Dermis microvascular lymphatic vessel endothelial cell (primary cell): ENCODE measurements around the gene INA. TPM values are rescaled to one million over a fixed set of nuclear protein-coding genes. Genes with fewer than 3 reads are reported as not detected.

ENCODE experiments used
- total RNA-seq: library from RNA; depleted of rRNA; stranded (reverse); fragments of >200 nt; gene quantifications from 2 replicates; pipeline ENCODE4 v1.2.1, GENCODE V29; 2014

The INA gene
- total RNA-seq, 1 donor from 2014 or later: 0.13 TPM

Other genes with a start within 250 kb of the INA start
- 38.6 and 48.8 TPM in 2 replicates for gene NT5C2, start 83.9 kb upstream of the INA start, total RNA-seq
- gene RPEL1, start 31.3 kb upstream of the INA start, total RNA-seq: 0.13 TPM in 2 replicates
- gene PCGF6, start 74.0 kb downstream of the INA start, total RNA-seq: 9.2 TPM in 2 replicates
- gene TAF5, start 90.8 kb downstream of the INA start, total RNA-seq: 4.4 TPM in 2 replicates
- gene ATP5MK, start 119.3 kb downstream of the INA start, total RNA-seq: 140 and 201 TPM in 2 replicates
- gene PDCD11, start 119.5 kb downstream of the INA start, total RNA-seq: 26.3 and 26.9 TPM in 2 replicates
- gene CALHM2, start 175.2 kb downstream of the INA start, total RNA-seq: 16.0 and 16.2 TPM in 2 replicates
- gene CALHM1, start 181.8 kb downstream of the INA start, total RNA-seq: not detected in 2 replicates
- gene CALHM3, start 202.1 kb downstream of the INA start, total RNA-seq: not detected in 2 replicates
- gene NEURL1, start 216.6 kb downstream of the INA start, total RNA-seq: under 0.01 TPM in 2 replicates